Activated CD8-positive, alpha-beta memory T cell treated with anti-CD3 and anti-CD28 coated beads for 4 hours (primary cell): ENCODE results near the gene CEPT1.

Source experiments
- DNase-seq, 2 donors: peaks; one replicate each; pipeline ENCODE4 v3.0.0-alpha.2; 2020; ENCODE audit warnings: low read depth in 2 of 2

The CEPT1 gene

GRCh38 chr1:111145963-111146768 is 6.1 kb downstream of the CEPT1 start:
- DNase-seq: no peak

GRCh38 chr1:111147948-111148347 is 7.9 kb downstream of the CEPT1 start:
- no peak for DNase-seq

- no peak for DNase-seq
Measured at GRCh38 chr1:111148376-111148881, 8.4 kb downstream of the CEPT1 start.

- DNase-seq: no peak
Measured at GRCh38 chr1:111151838-111152237, 11.8 kb downstream of the CEPT1 start.

GRCh38 chr1:111154021-111154999 is 14.3 kb downstream of the CEPT1 start:
- DNase-seq: no peak

GRCh38 chr1:111157431-111157830 is 17.4 kb downstream of the CEPT1 start:
- no peak for DNase-seq

GRCh38 chr1:111161843-111162487 is 21.9 kb downstream of the CEPT1 start:
- DNase-seq: no peak

GRCh38 chr1:111162488-111162880 is 22.5 kb downstream of the CEPT1 start:
- no peak for DNase-seq

- DNase-seq: no peak
Measured at GRCh38 chr1:111163363-111163762, 23.3 kb downstream of the CEPT1 start.

GRCh38 chr1:111164151-111164550 is 24.1 kb downstream of the CEPT1 start:
- DNase-seq: no peak

GRCh38 chr1:111172463-111172862 is 32.4 kb downstream of the CEPT1 start:
- no peak for DNase-seq

- no peak for DNase-seq
Measured at GRCh38 chr1:111174070-111174469, 34.0 kb downstream of the CEPT1 start.

GRCh38 chr1:111175349-111175748 is 35.3 kb downstream of the CEPT1 start:
- no peak for DNase-seq

GRCh38 chr1:111176678-111177077 is 36.7 kb downstream of the CEPT1 start:
- DNase-seq: no peak

GRCh38 chr1:111179968-111180533 is 40.0 kb downstream of the CEPT1 start:
- DNase-seq: no peak

- no peak for DNase-seq
Measured at GRCh38 chr1:111182052-111182451, 42.0 kb downstream of the CEPT1 start.

GRCh38 chr1:111183308-111184069 is 43.5 kb downstream of the CEPT1 start:
- DNase-seq: no peak

GRCh38 chr1:111184663-111185062 is 44.6 kb downstream of the CEPT1 start:
- DNase-seq: no peak

GRCh38 chr1:111190931-111191451 is 51.0 kb downstream of the CEPT1 start:
- no peak for DNase-seq

- no peak for DNase-seq
Measured at GRCh38 chr1:111191496-111191895, 51.5 kb downstream of the CEPT1 start.

- DNase-seq: no peak
Measured at GRCh38 chr1:111192074-111192473, 52.1 kb downstream of the CEPT1 start.
